Mesothelial cell of epicardium (in vitro differentiated cells): Measurements from ENCODE around the gene EDIL3. TPM values are rescaled to one million over a fixed set of nuclear protein-coding genes. Genes with fewer than 3 reads are reported as not detected.

Source experiments
- DNase-seq, 2 experiments: peaks; one replicate each; pipeline ENCODE4 v3.0.0; 2021; ENCODE audit warnings: low spot score in 2 of 2; ENCODE audit not compliant: unreplicated experiment in 2 of 2
- H3K27ac Mint-ChIP-seq: 2 replicates; pipeline ENCODE4 v1.8.0; 2021; ENCODE audit warnings: mixed read lengths
- H3K27me3 Mint-ChIP-seq: 2 replicates; pipeline ENCODE4 v1.8.0; 2021; ENCODE audit warnings: low read depth, mixed read lengths
- H3K36me3 Mint-ChIP-seq: 2 replicates; pipeline ENCODE4 v1.8.0; 2021; ENCODE audit warnings: mixed read lengths
- H3K4me1 Mint-ChIP-seq: 2 replicates; pipeline ENCODE4 v1.8.0; 2021; ENCODE audit warnings: mixed read lengths
- H3K4me3 Mint-ChIP-seq: 2 replicates; pipeline ENCODE4 v1.8.0; 2021; ENCODE audit warnings: mild to moderate bottlenecking, moderate library complexity, mixed read lengths
- H3K9me3 Mint-ChIP-seq: 2 replicates; pipeline ENCODE4 v1.8.0; 2021; ENCODE audit warnings: mixed read lengths
- CTCF ChIP-seq: fragments of 200-600 bp; sonication (generic); IDR thresholded peaks from one replicate; pipeline ENCODE4 v1.5.0; 2021; ENCODE audit warnings: antibody characterized with exemption; ENCODE audit not compliant: unreplicated experiment
- total RNA-seq: library from RNA; stranded (reverse); gene quantifications from 3 replicates; pipeline ENCODE4 v1.2.1, GENCODE V29; 2021

The EDIL3 gene
- total RNA-seq, 1 donor from 2014 or later, result 51.3 TPM

GRCh38 chr5:83972236-83972635 is 412.4 kb downstream of the EDIL3 start:
- peaks cover 13% of the 10 kb centered on the region for H3K4me1 Mint-ChIP-seq
- no peak overlapping the region for H3K4me3 Mint-ChIP-seq
- no peak overlapping the region for H3K27ac Mint-ChIP-seq
- H3K9me3 Mint-ChIP-seq, result no peaks in the 10 kb centered on the region
- no peak for DNase-seq
- no peaks in the 10 kb centered on the region for H3K36me3 Mint-ChIP-seq
- TF ChIP-seq CTCF, result no peak
- H3K27me3 Mint-ChIP-seq, result no peaks in the 10 kb centered on the region

- Mint-ChIP-seq H3K27ac (no peak overlapping the region), H3K36me3 (no peaks in the 10 kb centered on the region), H3K27me3 (no peaks in the 10 kb centered on the region), H3K4me1 (peaks cover 5% of the 10 kb centered on the region), H3K9me3 (no peaks in the 10 kb centered on the region), H3K4me3 (no peak overlapping the region)
- no peak for TF ChIP-seq CTCF
- no peak for DNase-seq
Observed at GRCh38 chr5:83967417-83967816, 417.3 kb downstream of the EDIL3 start.

- Mint-ChIP-seq H3K36me3 (no peaks in the 10 kb centered on the region), H3K9me3 (no peaks in the 10 kb centered on the region), H3K4me3 (no peak overlapping the region), H3K27me3 (no peaks in the 10 kb centered on the region), H3K27ac (no peak overlapping the region), H3K4me1 (no peaks in the 10 kb centered on the region)
- no peak for DNase-seq
- TF ChIP-seq CTCF, result no peak
Observed at GRCh38 chr5:83965441-83965840, 419.2 kb downstream of the EDIL3 start.

GRCh38 chr5:83964271-83964670 is 420.4 kb downstream of the EDIL3 start:
- Mint-ChIP-seq H3K4me1 (no peaks in the 10 kb centered on the region), H3K9me3 (no peaks in the 10 kb centered on the region), H3K4me3 (no peak overlapping the region), H3K27ac (no peak overlapping the region), H3K27me3 (no peaks in the 10 kb centered on the region), H3K36me3 (no peaks in the 10 kb centered on the region)
- no peak for TF ChIP-seq CTCF
- no peak for DNase-seq

GRCh38 chr5:83957188-83957587 is 427.5 kb downstream of the EDIL3 start:
- peaks cover 5% of the 10 kb centered on the region for H3K4me1 Mint-ChIP-seq
- no peak for TF ChIP-seq CTCF
- no peak overlapping the region for H3K4me3 Mint-ChIP-seq
- no peak for DNase-seq
- H3K36me3 Mint-ChIP-seq, result peaks cover 2% of the 10 kb centered on the region
- H3K27me3 Mint-ChIP-seq, result no peaks in the 10 kb centered on the region
- H3K27ac Mint-ChIP-seq, result no peak overlapping the region
- H3K9me3 Mint-ChIP-seq, result no peaks in the 10 kb centered on the region

- Mint-ChIP-seq H3K27ac (no peak overlapping the region), H3K4me1 (peaks cover 5% of the 10 kb centered on the region), H3K36me3 (peaks cover 2% of the 10 kb centered on the region), H3K9me3 (no peaks in the 10 kb centered on the region), H3K4me3 (no peak overlapping the region), H3K27me3 (no peaks in the 10 kb centered on the region)
- DNase-seq, result no peak
- TF ChIP-seq CTCF, result no peak
Observed at GRCh38 chr5:83956386-83956785, 428.3 kb downstream of the EDIL3 start.
